Coronary artery (tissue), 2 donors: ENCODE measurements around the gene ATXN1.

Experiments used
- DNase-seq: peaks from one replicate; pipeline ENCODE4 v3.0.0-alpha.2; 2017; ENCODE audit warnings: low spot score
- H3K27ac ChIP-seq, 2 donors: fragments of 200-600 bp; sonication (generic); one replicate each; pipeline ENCODE4 v1.5.1; 2016 to 2019
- H3K4me3 ChIP-seq: fragments of 200-600 bp; sonication (generic); 2 replicates; pipeline ENCODE4 v1.5.1; 2016; ENCODE audit warnings: mild to moderate bottlenecking, moderate library complexity
- CTCF ChIP-seq: fragments of 200-600 bp; sonication (generic); IDR thresholded peaks from one replicate; pipeline ENCODE4 v1.5.1; 2019; ENCODE audit warnings: antibody characterized with exemption

Gene ATXN1

GRCh38 chr6:16596616-16597331, 164.5 kb downstream of the ATXN1 start:
- no peak for TF ChIP-seq CTCF
- DNase-seq, result no peak
- no peak overlapping the region for H3K4me3 ChIP-seq
- no peak overlapping the region for H3K27ac ChIP-seq

- Histone ChIP-seq H3K27ac (no peak overlapping the region), H3K4me3 (no peak overlapping the region)
Observed at GRCh38 chr6:16595514-16596120, 165.6 kb downstream of the ATXN1 start.

GRCh38 chr6:16594849-16595248, 166.4 kb downstream of the ATXN1 start:
- no peak overlapping the region for H3K27ac ChIP-seq

More at GRCh38 chr6:16595514-16596120, 165.6 kb downstream of the ATXN1 start:
- TF ChIP-seq CTCF, result no peak
- DNase-seq, result no peak

GRCh38 chr6:16592223-16592911, 168.9 kb downstream of the ATXN1 start:
- Histone ChIP-seq H3K4me3 (no peak overlapping the region), H3K27ac (no peak overlapping the region)
- TF ChIP-seq CTCF, result no peak
- no peak for DNase-seq

More at GRCh38 chr6:16594849-16595248, 166.4 kb downstream of the ATXN1 start:
- TF ChIP-seq CTCF, result no peak
- DNase-seq, result no peak
- no peak overlapping the region for H3K4me3 ChIP-seq

- H3K4me3 ChIP-seq, result no peak overlapping the region
- TF ChIP-seq CTCF, result no peak
- no peak overlapping the region for H3K27ac ChIP-seq
- no peak for DNase-seq
Observed at GRCh38 chr6:16591396-16592222, 169.7 kb downstream of the ATXN1 start.

GRCh38 chr6:16585805-16586204, 175.5 kb downstream of the ATXN1 start:
- H3K4me3 ChIP-seq, result peak overlapping the region; percentile 25
- DNase-seq, result no peak
- no peak overlapping the region for H3K27ac ChIP-seq
- no peak for TF ChIP-seq CTCF
